ENCODE data around the gene MEIS1. TPM values are rescaled to one million over a fixed set of nuclear protein-coding genes. Genes with fewer than 3 reads are reported as not detected.

Gene MEIS1
- total and polyA plus RNA-seq, 2 of the 8 experiments (the other 6 are each of a cell fraction or from before 2014, with no cell fraction given): 0.17 to 1.2 TPM

DNA sequence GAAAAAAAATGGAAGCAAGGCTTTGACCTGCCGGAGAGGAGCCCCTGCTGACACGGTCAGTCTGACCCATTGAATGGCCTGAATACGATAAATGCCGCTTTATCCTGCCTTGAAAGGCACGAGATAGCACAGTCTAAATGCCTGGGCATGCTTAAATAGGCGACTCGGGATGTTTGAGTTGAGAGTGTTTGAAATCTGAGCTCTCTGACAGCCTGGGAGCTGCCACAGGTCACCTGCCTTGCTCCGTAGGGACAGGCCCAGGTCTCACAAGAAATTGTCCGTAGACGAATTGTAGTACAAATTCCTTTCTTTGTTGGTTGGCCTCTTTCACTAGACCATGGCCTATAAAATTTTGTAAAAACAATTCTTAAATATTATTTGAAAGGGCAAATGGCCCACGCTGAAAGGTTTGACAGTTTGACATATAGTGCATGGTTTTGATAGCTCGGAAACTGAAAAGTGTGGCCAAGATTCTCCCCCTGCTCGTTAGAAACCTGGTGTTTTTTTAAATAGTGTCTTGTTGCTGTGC lies 72.8 kb downstream of the MEIS1 start (continued):
- no peak for TF ChIP-seq SAP30 (IDR thresholded peaks at IDR 0.05; ENCODE audit: insufficient read depth, insufficient replicate concordance, low read length)
- TF ChIP-seq SP1 (IDR thresholded peaks at IDR 0.05; ENCODE audit: low read depth, low read length): 0 out of 2 replicates have a peak, but pooled peaks have one; percentile 34
- no peak for TF ChIP-seq KDM4A (IDR thresholded peaks at IDR 0.05; ENCODE audit: low read depth, low read length, severe bottlenecking)
- TF ChIP-seq, protein P1, sequence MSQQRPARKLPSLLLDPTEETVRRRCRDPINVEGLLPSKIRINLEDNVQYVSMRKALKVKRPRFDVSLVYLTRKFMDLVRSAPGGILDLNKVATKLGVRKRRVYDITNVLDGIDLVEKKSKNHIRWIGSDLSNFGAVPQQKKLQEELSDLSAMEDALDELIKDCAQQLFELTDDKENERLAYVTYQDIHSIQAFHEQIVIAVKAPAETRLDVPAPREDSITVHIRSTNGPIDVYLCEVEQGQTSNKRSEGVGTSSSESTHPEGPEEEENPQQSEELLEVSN (IDR thresholded peaks at IDR 0.05): 0 out of 2 replicates have a peak, but pooled peaks have one; percentile 24
- no peak for TF ChIP-seq KDM5A (IDR thresholded peaks at IDR 0.05; ENCODE audit: low read length)
- TF ChIP-seq PHF8 (conservative IDR thresholded peaks at IDR 0.05; ENCODE audit: low read depth, low read length): no peak
- TF ChIP-seq, protein P2, sequence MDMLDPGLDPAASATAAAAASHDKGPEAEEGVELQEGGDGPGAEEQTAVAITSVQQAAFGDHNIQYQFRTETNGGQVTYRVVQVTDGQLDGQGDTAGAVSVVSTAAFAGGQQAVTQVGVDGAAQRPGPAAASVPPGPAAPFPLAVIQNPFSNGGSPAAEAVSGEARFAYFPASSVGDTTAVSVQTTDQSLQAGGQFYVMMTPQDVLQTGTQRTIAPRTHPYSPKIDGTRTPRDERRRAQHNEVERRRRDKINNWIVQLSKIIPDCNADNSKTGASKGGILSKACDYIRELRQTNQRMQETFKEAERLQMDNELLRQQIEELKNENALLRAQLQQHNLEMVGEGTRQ (IDR thresholded peaks at IDR 0.05; ENCODE audit: low read length): no peak
- TF ChIP-seq TAF1 (IDR thresholded peaks at IDR 0.05; ENCODE audit: low read depth, low read length): no peak
- TF ChIP-seq JUN (IDR thresholded peaks at IDR 0.05; ENCODE audit: low read depth, low read length): no peak
- no peak for TF ChIP-seq KDM1A (IDR thresholded peaks at IDR 0.05; ENCODE audit: borderline replicate concordance, low read length)
- TF ChIP-seq CREB1 (IDR thresholded peaks at IDR 0.05): no peak
- no peak for TF ChIP-seq SP4 (IDR thresholded peaks at IDR 0.05; ENCODE audit: low read length)
- TF ChIP-seq RAD21 (IDR thresholded peaks at IDR 0.05 in 1 of 2, conservative IDR thresholded peaks at IDR 0.05 in 1 of 2; ENCODE audit: low read depth in 2 of 2, low read length in 2 of 2): no peak
- TF ChIP-seq SIN3A (conservative IDR thresholded peaks at IDR 0.05 in 1 of 2, IDR thresholded peaks at IDR 0.05 in 1 of 2; ENCODE audit: low read depth in 1 of 2, low read length in 2 of 2): peak; percentile 59 to 87; a peak in 2 of 4 replicates
- TF ChIP-seq CHD2 (IDR thresholded peaks at IDR 0.05; ENCODE audit: low read length): no peak
- no peak for TF ChIP-seq SP2 (IDR thresholded peaks at IDR 0.05; ENCODE audit: low read length)
- TF ChIP-seq POLR2A (IDR thresholded peaks at IDR 0.05; ENCODE audit: control extremely low read depth in 1 of 2, low read depth in 2 of 2, low read length in 2 of 2): no peak
- no peak for TF ChIP-seq CBX5 (IDR thresholded peaks at IDR 0.05; ENCODE audit: low read depth, low read length)
- TF ChIP-seq SRF (IDR thresholded peaks at IDR 0.05; ENCODE audit: low read depth, low read length): no peak
- TF ChIP-seq, protein P3, sequence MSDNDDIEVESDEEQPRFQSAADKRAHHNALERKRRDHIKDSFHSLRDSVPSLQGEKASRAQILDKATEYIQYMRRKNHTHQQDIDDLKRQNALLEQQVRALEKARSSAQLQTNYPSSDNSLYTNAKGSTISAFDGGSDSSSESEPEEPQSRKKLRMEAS (IDR thresholded peaks at IDR 0.05): no peak; the same call in 1 of the 2 replicates
- no peak for TF ChIP-seq POLR2AphosphoS5 (IDR thresholded peaks at IDR 0.05; ENCODE audit: low read depth, low read length)
- TF ChIP-seq ZNF274 (IDR thresholded peaks at IDR 0.05; ENCODE audit: borderline replicate concordance, extremely low read depth, low read length): no peak
- no peak for TF ChIP-seq CEBPB (IDR thresholded peaks at IDR 0.05; ENCODE audit: low read depth, low read length)
- no peak for TF ChIP-seq SIRT6 (IDR thresholded peaks at IDR 0.05; ENCODE audit: low read length)
- TF ChIP-seq EP300 (IDR thresholded peaks at IDR 0.05; ENCODE audit: borderline replicate concordance in 1 of 2, low read depth in 2 of 2, low read length in 2 of 2): no peak

All from H1 (cell line).